SK-N-SH (cell line): ENCODE results near the gene DHRS13.
"Not testable (repeated sequence)": the region's sequence is repeated elsewhere in the genome, so short reads cannot be mapped to it uniquely, and the experiment has no call there.

Source experiments
- CTCF ChIP-seq: fragments of 200-600 bp; sonication (generic); IDR thresholded peaks from 2 replicates; pipeline ENCODE4 v1.6.1; 2017; ENCODE audit warnings: antibody characterized with exemption, mild to moderate bottlenecking, moderate library complexity
- ELF1 ChIP-seq: IDR thresholded peaks from 2 replicates; pipeline ENCODE4 v1.4.0; 2012
- EP300 ChIP-seq, 2 experiments: IDR thresholded peaks; 2 replicates each; pipeline versions ENCODE4 v1.4.0 to v1.6.1; 2012; ENCODE audit warnings: borderline replicate concordance in 1 of 2, low read depth in 1 of 2, low read length in 1 of 2
- EZH2phosphoT487 ChIP-seq: fragments of 200-600 bp; sonication (generic); IDR thresholded peaks from 2 replicates; pipeline ENCODE4 v1.6.1; 2017; ENCODE audit warnings: low read depth, mixed run types, mild to moderate bottlenecking, antibody characterized with exemption, moderate library complexity, borderline replicate concordance
- GABPA ChIP-seq: IDR thresholded peaks from 2 replicates; pipeline ENCODE4 v1.4.0; 2012; ENCODE audit warnings: low read depth, mild to moderate bottlenecking
- GATA2 ChIP-seq: sonication (generic); formaldehyde crosslinking; IDR thresholded peaks from 2 replicates; pipeline ENCODE4 v1.5.0; 2020; ENCODE audit warnings: mild to moderate bottlenecking, missing genetic modification reagents
- IRF3 ChIP-seq: fragments of 150-350 bp; IDR thresholded peaks from 2 replicates; pipeline ENCODE4 v1.6.1; 2016; ENCODE audit warnings: mild to moderate bottlenecking, low read depth, low read length
- MAX ChIP-seq: IDR thresholded peaks from 2 replicates; pipeline ENCODE4 v1.4.0; 2012; ENCODE audit warnings: low read depth
- POLR2AphosphoS5 ChIP-seq: IDR thresholded peaks from 2 replicates; pipeline ENCODE4 v1.6.1; 2012; ENCODE audit warnings: low read depth, low read length
- REST ChIP-seq: IDR thresholded peaks from 2 replicates; pipeline ENCODE4 v1.6.1; 2012; ENCODE audit warnings: mild to moderate bottlenecking, low read depth, low read length, moderate library complexity
- RFX5 ChIP-seq: IDR thresholded peaks from 2 replicates; pipeline ENCODE4 v1.6.1; 2012; ENCODE audit warnings: mild to moderate bottlenecking, improper control_type of control experiment, low read length
- RXRA ChIP-seq: IDR thresholded peaks from 2 replicates; pipeline ENCODE4 v1.4.0; 2012; ENCODE audit warnings: low read depth, mild to moderate bottlenecking, borderline replicate concordance
- SIN3A ChIP-seq: IDR thresholded peaks from 2 replicates; pipeline ENCODE4 v1.6.1; 2012; ENCODE audit warnings: low read depth, mild to moderate bottlenecking, low read length, moderate library complexity, borderline replicate concordance
- USF2 ChIP-seq: fragments of 150-350 bp; IDR thresholded peaks from 2 replicates; pipeline ENCODE4 v1.6.1; 2017; ENCODE audit warnings: antibody characterized with exemption, low read length, low read depth, borderline replicate concordance

- TF ChIP-seq RXRA; SIN3A; MAX; USF2; CTCF; IRF3; GATA2 (CRISPR knock-in tag); ELF1; REST; EZH2phosphoT487; GABPA; POLR2AphosphoS5; EP300 (IDR thresholded peaks at IDR 0.05; ENCODE audit: borderline replicate concordance in 1 of 2, low read depth in 1 of 2, low read length in 1 of 2); RFX5: not testable (repeated sequence)
These were observed 615 bp upstream of the DHRS13 start for GRCh38 chr17:28903546-28903841.
